Measurements from ENCODE around the gene CIC. TPM values are rescaled to one million over a fixed set of nuclear protein-coding genes. Genes with fewer than 3 reads are reported as not detected.

Gene CIC
- total and polyA plus RNA-seq, 10 of the 15 experiments (the other 5 are each of a cell fraction or from before 2014, with no cell fraction given) = 0.18 to 50.6 (median 7.1) TPM

DNA sequence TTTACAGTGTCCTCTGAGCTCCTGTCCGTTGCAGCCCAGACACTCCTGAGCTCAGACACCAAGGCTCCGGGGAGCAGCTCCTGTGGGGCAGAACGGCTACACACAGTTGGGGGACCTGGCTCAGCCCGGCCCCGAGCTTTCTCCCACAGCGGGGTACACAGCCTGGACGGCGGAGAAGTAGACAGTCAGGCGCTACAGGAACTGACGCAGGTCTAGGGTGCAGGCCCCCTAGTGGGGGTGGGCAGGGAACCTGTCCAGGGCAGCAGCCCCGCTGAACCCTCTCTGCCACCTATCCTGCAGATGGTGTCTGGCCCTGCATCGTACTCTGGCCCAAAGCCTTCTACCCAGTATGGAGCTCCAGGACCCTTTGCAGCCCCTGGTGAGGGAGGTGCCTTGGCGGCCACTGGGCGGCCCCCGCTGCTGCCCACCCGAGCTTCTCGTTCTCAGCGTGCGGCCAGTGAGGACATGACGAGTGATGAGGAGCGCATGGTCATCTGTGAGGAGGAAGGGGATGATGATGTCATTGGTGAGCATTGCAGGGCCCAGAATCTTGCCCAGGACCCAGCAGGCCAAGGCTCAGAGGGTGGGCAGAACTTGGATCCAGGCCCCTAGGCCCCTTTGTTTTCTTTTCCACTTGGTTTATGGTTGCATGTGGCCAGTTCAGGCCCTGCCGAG, 20.0 kb downstream of the CIC start:
- CTCF ChIA-PET = interaction anchor here (0.5 to 0.6 kb wide), 2 partner anchors 48 to 155 kb away, joined by 3 to 5 read pairs; no protein-coding TSS in a partner anchor
- SMC1A ChIA-PET (ENCODE audit: uncharacterized antibody, unreplicated experiment) = no interaction called here
- in situ Hi-C loops (cut with MboI) (no loop called here), intact Hi-C loops (cut with micrococcal nuclease; ENCODE audit: unreplicated experiment) (no loop called here)
- Histone ChIP-seq H3K27ac (ENCODE audit: control insufficient read depth, insufficient read depth) (no peak overlapping the region), H3K4me1 (ENCODE audit: control insufficient read depth, insufficient read depth, low read length) (peaks cover 15% of the 10 kb centered on the region), H3K4me2 (ENCODE audit: control insufficient read depth, insufficient read depth) (no peak overlapping the region), H3K36me3 (ENCODE audit: control insufficient read depth in 2 of 2, insufficient read depth in 2 of 2, low read length in 1 of 2) (peaks cover 22 to 33% of the 10 kb centered on the region in 2 experiments), H2AFZ (ENCODE audit: control insufficient read depth, low read depth, low read length) (no peak overlapping the region), H3K9ac (ENCODE audit: control insufficient read depth, insufficient read depth, low read length) (no peak overlapping the region), H3K27me3 (replicated peaks in 1 of 2; ENCODE audit: control insufficient read depth in 2 of 2, insufficient read depth in 2 of 2, low read length in 1 of 2) (no peaks in the 10 kb centered on the region), H3K9me3 (replicated peaks; ENCODE audit: control insufficient read depth, insufficient read depth, low read length) (no peaks in the 10 kb centered on the region), H4K20me1 (ENCODE audit: control insufficient read depth, insufficient read depth) (no peaks in the 10 kb centered on the region; the same call in 1 of the 2 replicates), H3K79me2 (ENCODE audit: control insufficient read depth, insufficient read depth, low read length) (peaks cover 19% of the 10 kb centered on the region), H3K4me3 (no peak overlapping the region)
- RAD21 ChIA-PET (ENCODE audit: unreplicated experiment) = no interaction called here
- POLR2A ChIA-PET = interaction anchor here (0.7 kb wide), 1 partner anchor 252 kb away, joined by 3 read pairs; no protein-coding TSS in a partner anchor
- no TSS peak for BruUV-seq (replicated peaks)
- ATAC-seq (no peak), DNase-seq (ENCODE audit: low read depth, low spot score) (no peak), FAIRE-seq (no peak)
- 93% methylated on average over 22 of the region's 22 CpGs for WGBS (ENCODE audit: insufficient coverage, insufficient replicate concordance, low lambda C conversion rate, missing lambda C conversion rate)
- TF ChIP-seq RUNX3 (IDR thresholded peaks at IDR 0.05; ENCODE audit: low read length) = no peak

DNA sequence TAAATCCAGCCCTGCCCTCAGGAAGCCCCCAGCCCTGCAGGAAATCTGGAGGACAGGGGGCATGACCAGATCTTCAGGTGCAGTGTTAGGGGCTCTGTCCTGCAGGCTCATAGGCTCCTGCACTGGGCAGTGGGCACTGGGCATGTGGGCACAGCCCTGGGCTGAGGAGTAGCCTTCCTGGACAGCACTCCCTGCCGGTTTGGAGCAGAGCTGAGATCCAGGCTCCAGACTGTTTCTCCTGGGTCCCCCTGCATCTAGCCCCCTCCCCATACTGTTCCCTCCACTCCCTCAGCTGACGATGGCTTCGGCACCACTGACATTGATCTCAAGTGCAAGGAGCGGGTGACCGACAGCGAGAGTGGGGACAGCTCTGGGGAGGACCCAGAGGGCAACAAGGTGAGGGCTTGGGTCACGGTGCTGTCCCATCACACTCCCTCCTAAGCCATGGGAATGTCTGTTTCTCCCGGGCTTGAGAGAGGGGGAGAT, 20.5 kb downstream of the CIC start:
- 95% methylated on average over 8 of the region's 8 CpGs for WGBS (ENCODE audit: insufficient coverage, insufficient replicate concordance, low lambda C conversion rate, missing lambda C conversion rate)
- no peak overlapping the region for H3K4me2 ChIP-seq (ENCODE audit: control insufficient read depth, insufficient read depth)
- no peaks in the 10 kb centered on the region for H3K27me3 ChIP-seq (replicated peaks in 1 of 2; ENCODE audit: control insufficient read depth in 2 of 2, insufficient read depth in 2 of 2, low read length in 1 of 2)
- DNase-seq (ENCODE audit: low read depth, low spot score) (no peak), FAIRE-seq (no peak), ATAC-seq (no peak)
- no peaks in the 10 kb centered on the region for H3K9me3 ChIP-seq (replicated peaks; ENCODE audit: control insufficient read depth, insufficient read depth, low read length)
- CTCF ChIA-PET = no interaction called here
- POLR2A ChIA-PET = no interaction called here
- peaks cover 22 to 33% of the 10 kb centered on the region in 2 experiments for H3K36me3 ChIP-seq (ENCODE audit: control insufficient read depth in 2 of 2, insufficient read depth in 2 of 2, low read length in 1 of 2)
- in situ Hi-C loops (cut with MboI) (no loop called here), intact Hi-C loops (cut with micrococcal nuclease; ENCODE audit: unreplicated experiment) (no loop called here)
- H3K4me3 ChIP-seq = no peak overlapping the region
- no TSS peak for BruUV-seq (replicated peaks)
- no peak overlapping the region for H2AFZ ChIP-seq (ENCODE audit: control insufficient read depth, low read depth, low read length)
- no peak overlapping the region for H3K27ac ChIP-seq (ENCODE audit: control insufficient read depth, insufficient read depth)
- RAD21 ChIA-PET (ENCODE audit: unreplicated experiment) = no interaction called here
- peaks cover 17% of the 10 kb centered on the region for H3K79me2 ChIP-seq (ENCODE audit: control insufficient read depth, insufficient read depth, low read length)
- H3K4me1 ChIP-seq (ENCODE audit: control insufficient read depth, insufficient read depth, low read length) = peaks cover 15% of the 10 kb centered on the region
- SMC1A ChIA-PET (ENCODE audit: uncharacterized antibody, unreplicated experiment) = no interaction called here
- no peaks in the 10 kb centered on the region; the same call in 1 of the 2 replicates for H4K20me1 ChIP-seq (ENCODE audit: control insufficient read depth, insufficient read depth)
- no peak overlapping the region for H3K9ac ChIP-seq (ENCODE audit: control insufficient read depth, insufficient read depth, low read length)
- TF ChIP-seq, protein P1, sequence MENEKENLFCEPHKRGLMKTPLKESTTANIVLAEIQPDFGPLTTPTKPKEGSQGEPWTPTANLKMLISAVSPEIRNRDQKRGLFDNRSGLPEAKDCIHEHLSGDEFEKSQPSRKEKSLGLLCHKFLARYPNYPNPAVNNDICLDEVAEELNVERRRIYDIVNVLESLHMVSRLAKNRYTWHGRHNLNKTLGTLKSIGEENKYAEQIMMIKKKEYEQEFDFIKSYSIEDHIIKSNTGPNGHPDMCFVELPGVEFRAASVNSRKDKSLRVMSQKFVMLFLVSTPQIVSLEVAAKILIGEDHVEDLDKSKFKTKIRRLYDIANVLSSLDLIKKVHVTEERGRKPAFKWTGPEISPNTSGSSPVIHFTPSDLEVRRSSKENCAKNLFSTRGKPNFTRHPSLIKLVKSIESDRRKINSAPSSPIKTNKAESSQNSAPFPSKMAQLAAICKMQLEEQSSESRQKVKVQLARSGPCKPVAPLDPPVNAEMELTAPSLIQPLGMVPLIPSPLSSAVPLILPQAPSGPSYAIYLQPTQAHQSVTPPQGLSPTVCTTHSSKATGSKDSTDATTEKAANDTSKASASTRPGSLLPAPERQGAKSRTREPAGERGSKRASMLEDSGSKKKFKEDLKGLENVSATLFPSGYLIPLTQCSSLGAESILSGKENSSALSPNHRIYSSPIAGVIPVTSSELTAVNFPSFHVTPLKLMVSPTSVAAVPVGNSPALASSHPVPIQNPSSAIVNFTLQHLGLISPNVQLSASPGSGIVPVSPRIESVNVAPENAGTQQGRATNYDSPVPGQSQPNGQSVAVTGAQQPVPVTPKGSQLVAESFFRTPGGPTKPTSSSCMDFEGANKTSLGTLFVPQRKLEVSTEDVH (IDR thresholded peaks at IDR 0.05; ENCODE audit: low read depth, partially characterized antibody) = no peak
- TF ChIP-seq, protein P2, sequence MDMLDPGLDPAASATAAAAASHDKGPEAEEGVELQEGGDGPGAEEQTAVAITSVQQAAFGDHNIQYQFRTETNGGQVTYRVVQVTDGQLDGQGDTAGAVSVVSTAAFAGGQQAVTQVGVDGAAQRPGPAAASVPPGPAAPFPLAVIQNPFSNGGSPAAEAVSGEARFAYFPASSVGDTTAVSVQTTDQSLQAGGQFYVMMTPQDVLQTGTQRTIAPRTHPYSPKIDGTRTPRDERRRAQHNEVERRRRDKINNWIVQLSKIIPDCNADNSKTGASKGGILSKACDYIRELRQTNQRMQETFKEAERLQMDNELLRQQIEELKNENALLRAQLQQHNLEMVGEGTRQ (IDR thresholded peaks at IDR 0.05; ENCODE audit: borderline replicate concordance, low read depth, low read length) = no peak
- TF ChIP-seq EGR1 (IDR thresholded peaks at IDR 0.05; ENCODE audit: borderline replicate concordance in 1 of 2, low read depth in 2 of 2, low read length in 2 of 2) = no peak
- no peak for TF ChIP-seq ZNF274 (IDR thresholded peaks at IDR 0.05; ENCODE audit: insufficient read depth, insufficient read length)
- no peak for TF ChIP-seq ESRRA (IDR thresholded peaks at IDR 0.05; ENCODE audit: low read length)
- TF ChIP-seq RCOR1 (conservative IDR thresholded peaks at IDR 0.05; ENCODE audit: low read depth, low read length) = no peak
- TF ChIP-seq SREBF2 (IDR thresholded peaks at IDR 0.05; ENCODE audit: low read length) = no peak
- no peak for TF ChIP-seq STAT1 (conservative IDR thresholded peaks at IDR 0.05)
- no peak for TF ChIP-seq CHD2 (IDR thresholded peaks at IDR 0.05; ENCODE audit: borderline replicate concordance, low read depth, low read length)
- no peak for TF ChIP-seq KDM1A (IDR thresholded peaks at IDR 0.05; ENCODE audit: borderline replicate concordance)
- no peak for TF ChIP-seq SUZ12 (IDR thresholded peaks at IDR 0.05; ENCODE audit: unreplicated experiment)
- no peak for TF ChIP-seq ZZZ3 (IDR thresholded peaks at IDR 0.05; ENCODE audit: control insufficient read depth, insufficient read length, low read depth)

Measured in GM12878 (cell line).